ENCODE data around the gene OR56B1.

The OR56B1 gene

GRCh38 chr11:5737091-5737490 lies 843 bp downstream of the OR56B1 start:
- no peak for DNase-seq

- no peak for DNase-seq
Measured at GRCh38 chr11:5737670-5738392, 1.6 kb downstream of the OR56B1 start.

DNA sequence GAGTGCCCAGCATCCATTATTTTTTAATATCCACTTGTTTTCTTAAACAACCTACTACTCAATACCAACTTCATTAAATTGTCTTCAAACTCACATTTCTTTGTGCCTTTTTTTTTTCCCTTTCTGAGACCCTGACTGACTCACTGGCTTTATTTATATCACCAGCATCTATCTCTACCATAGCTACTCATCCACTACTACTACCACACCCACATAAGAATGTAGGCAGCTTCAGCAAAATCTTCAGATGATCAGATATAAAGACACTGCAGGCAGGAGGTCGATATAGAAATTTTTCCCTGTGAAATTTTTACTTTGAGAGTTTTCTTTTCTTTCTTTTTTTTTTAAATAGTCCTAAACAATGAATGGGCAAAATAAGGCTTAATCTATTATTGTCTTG lies 2.2 kb downstream of the OR56B1 start:
- DNase-seq: no peak

DNA sequence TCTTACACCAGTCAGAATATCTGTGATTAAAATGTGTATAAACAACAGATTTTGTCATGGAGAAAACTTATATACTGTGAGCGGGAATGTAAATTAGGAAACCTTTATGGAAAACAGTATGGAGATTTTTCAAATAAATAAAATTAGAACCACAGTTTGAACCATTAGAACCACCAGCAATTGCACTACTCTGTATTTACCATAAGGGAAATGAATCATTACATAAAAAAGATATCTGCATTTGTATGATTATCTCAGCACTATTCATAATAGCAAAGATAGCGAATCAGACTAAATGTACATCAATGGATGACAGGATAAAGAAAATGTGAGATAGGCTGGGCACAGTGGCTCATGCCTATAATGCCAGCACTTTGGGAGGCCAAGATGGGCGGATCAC lies 10.4 kb downstream of the OR56B1 start:
- DNase-seq: no peak

DNA sequence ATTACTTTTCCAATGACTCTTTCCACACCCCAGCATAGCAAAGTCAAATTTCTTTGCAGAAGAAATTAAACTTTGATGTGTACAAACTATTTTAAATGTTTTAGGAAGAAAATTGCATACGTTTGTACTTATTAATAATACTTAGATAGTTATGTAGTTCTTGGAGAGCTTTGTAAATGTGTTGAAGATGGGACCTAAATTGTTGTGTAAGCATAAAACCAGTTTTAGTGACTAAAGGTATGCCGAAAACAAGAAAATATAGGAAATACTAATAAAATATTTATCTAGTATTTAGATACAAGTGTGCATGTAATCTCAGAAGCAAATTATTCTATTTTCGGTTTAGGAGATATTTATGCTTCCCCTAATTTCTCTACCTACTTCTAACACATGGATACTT lies 13.6 kb downstream of the OR56B1 start:
- DNase-seq: no peak

- no peak for DNase-seq
Measured at GRCh38 chr11:5753943-5754342, 17.7 kb downstream of the OR56B1 start, which contains the start of gene OR52N4. Gene OR52N4 (plus strand): TSS chr11:5754243. CDS start chr11:5754741, 498 bp downstream.

GRCh38 chr11:5767056-5767455 lies 30.8 kb downstream of the OR56B1 start:
- DNase-seq: no peak

DNA sequence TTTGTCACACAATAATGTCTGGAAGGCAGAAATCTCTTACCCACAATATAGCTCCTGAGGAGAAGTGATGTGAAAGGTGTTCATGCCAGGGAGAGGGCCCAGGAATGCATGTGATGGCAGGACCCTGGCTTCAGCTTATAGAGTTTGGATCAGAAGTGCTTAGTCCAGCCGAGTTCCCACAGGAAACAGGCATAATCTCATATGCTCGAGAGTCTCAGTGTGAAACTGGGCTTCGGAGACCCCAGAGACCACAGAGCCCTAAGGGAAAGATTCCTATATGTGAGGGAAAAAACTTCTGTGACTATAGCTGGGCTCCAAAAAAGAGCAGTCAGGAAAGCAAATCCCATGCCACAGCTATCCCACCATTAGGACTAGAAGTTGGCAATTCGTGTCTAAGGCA lies 47.0 kb downstream of the OR56B1 start, which contains the start of gene OR52N5:
Gene OR52N5, minus strand, starts transcription at position 101 of the 400 bp plus-strand sequence. CDS start 4,721 bp downstream, outside the sequence.
- DNase-seq: no peak
